ENCODE data around the gene ERC2.

GRCh38 chr3:56125358-56126005, 342.8 kb downstream of the ERC2 start:
- TF ChIP-seq, protein P1, sequence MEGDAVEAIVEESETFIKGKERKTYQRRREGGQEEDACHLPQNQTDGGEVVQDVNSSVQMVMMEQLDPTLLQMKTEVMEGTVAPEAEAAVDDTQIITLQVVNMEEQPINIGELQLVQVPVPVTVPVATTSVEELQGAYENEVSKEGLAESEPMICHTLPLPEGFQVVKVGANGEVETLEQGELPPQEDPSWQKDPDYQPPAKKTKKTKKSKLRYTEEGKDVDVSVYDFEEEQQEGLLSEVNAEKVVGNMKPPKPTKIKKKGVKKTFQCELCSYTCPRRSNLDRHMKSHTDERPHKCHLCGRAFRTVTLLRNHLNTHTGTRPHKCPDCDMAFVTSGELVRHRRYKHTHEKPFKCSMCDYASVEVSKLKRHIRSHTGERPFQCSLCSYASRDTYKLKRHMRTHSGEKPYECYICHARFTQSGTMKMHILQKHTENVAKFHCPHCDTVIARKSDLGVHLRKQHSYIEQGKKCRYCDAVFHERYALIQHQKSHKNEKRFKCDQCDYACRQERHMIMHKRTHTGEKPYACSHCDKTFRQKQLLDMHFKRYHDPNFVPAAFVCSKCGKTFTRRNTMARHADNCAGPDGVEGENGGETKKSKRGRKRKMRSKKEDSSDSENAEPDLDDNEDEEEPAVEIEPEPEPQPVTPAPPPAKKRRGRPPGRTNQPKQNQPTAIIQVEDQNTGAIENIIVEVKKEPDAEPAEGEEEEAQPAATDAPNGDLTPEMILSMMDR (IDR thresholded peaks at IDR 0.05) = no peak
- TF ChIP-seq POLR2A (IDR thresholded peaks at IDR 0.05) (no peak), POLR2AphosphoS5 (IDR thresholded peaks at IDR 0.05) (peak in 3 of 4 donors; percentile 14 to 40 (median 14)), EP300 (IDR thresholded peaks at IDR 0.05) (no peak)
